Measurements from ENCODE around the gene PPARA.

The PPARA gene

GRCh38 chr22:46146329-46146728 lies 4.0 kb upstream of the PPARA start:
- no peak for DNase-seq

GRCh38 chr22:46147061-46147460 lies 3.3 kb upstream of the PPARA start:
- no peak for DNase-seq

- no peak for DNase-seq
Observed at GRCh38 chr22:46147471-46148267, 2.7 kb upstream of the PPARA start.

- DNase-seq, result no peak
Observed at GRCh38 chr22:46148336-46148735, 2.0 kb upstream of the PPARA start.

- DNase-seq, result no peak
Observed at GRCh38 chr22:46148816-46149511, 1.4 kb upstream of the PPARA start.

- no peak for DNase-seq
Observed at GRCh38 chr22:46149512-46150033, 753 bp upstream of the PPARA start.

GRCh38 chr22:46150655-46151477 lies 540 bp downstream of the PPARA start:
- peak; percentile 24 to 37 (median 26) for DNase-seq

- DNase-seq, result no peak
Observed at GRCh38 chr22:46153930-46154329, 3.6 kb downstream of the PPARA start.

- no peak for DNase-seq
Observed at GRCh38 chr22:46156031-46156430, 5.7 kb downstream of the PPARA start.

GRCh38 chr22:46158283-46158682 lies 8.0 kb downstream of the PPARA start:
- no peak for DNase-seq

GRCh38 chr22:46159212-46159611 lies 8.9 kb downstream of the PPARA start:
- no peak for DNase-seq

- no peak for DNase-seq
Observed at GRCh38 chr22:46159777-46160176, 9.5 kb downstream of the PPARA start.

GRCh38 chr22:46162285-46162684 lies 12.0 kb downstream of the PPARA start:
- no peak for DNase-seq

GRCh38 chr22:46162771-46163556 lies 12.6 kb downstream of the PPARA start:
- DNase-seq, result no peak

- DNase-seq, result no peak
Observed at GRCh38 chr22:46163557-46163888, 13.2 kb downstream of the PPARA start.

GRCh38 chr22:46165977-46166376 lies 15.7 kb downstream of the PPARA start:
- no peak for DNase-seq

- DNase-seq, result no peak
Observed at GRCh38 chr22:46169628-46170027, 19.3 kb downstream of the PPARA start.

- no peak for DNase-seq
Observed at GRCh38 chr22:46171940-46172339, 21.6 kb downstream of the PPARA start.

GRCh38 chr22:46172522-46173110 lies 22.3 kb downstream of the PPARA start:
- no peak for DNase-seq

- DNase-seq, result no peak
Observed at GRCh38 chr22:46173152-46173551, 22.8 kb downstream of the PPARA start.

GRCh38 chr22:46175631-46176030 lies 25.3 kb downstream of the PPARA start:
- DNase-seq, result no peak

- no peak for DNase-seq
Observed at GRCh38 chr22:46176508-46177003, 26.2 kb downstream of the PPARA start.
